Measurements from ENCODE around the gene AKAP6. TPM values are rescaled to one million over a fixed set of nuclear protein-coding genes. Genes with fewer than 3 reads are reported as not detected.

AKAP6 gene
- total RNA-seq, 1 experiment from 2014 or later, result 1.1 TPM

- no peak overlapping the region for H2BK5ac ChIP-seq (ENCODE audit: insufficient read length, low read length)
- H2AFZ ChIP-seq (ENCODE audit: low read length), result no peak overlapping the region
- H2BK15ac ChIP-seq (ENCODE audit: low read depth, low read length), result no peak overlapping the region
- no peaks in the 10 kb centered on the region for H3K27me3 Mint-ChIP-seq (ENCODE audit: low read depth)
- H3K23me2 ChIP-seq (ENCODE audit: insufficient read length, low read depth, low read length, poor library complexity, severe bottlenecking), result no peaks in the 10 kb centered on the region
- no peaks in the 10 kb centered on the region for H3K36me3 Mint-ChIP-seq (ENCODE audit: insufficient read depth in 1 of 3, low read depth in 3 of 3)
- H4K91ac ChIP-seq (ENCODE audit: insufficient read length, low read depth, low read length), result no peak overlapping the region
- H3K4me1 Mint-ChIP-seq, result peaks cover 3 to 4% of the 10 kb centered on the region in 2 experiments
- no peak overlapping the region for H2BK120ac ChIP-seq (ENCODE audit: low read depth, low read length, poor library complexity, severe bottlenecking)
- no peak overlapping the region for H3K9ac ChIP-seq (ENCODE audit: extremely low read depth, insufficient read length, low read length)
- no peaks in the 10 kb centered on the region for H3K27me3 ChIP-seq (ENCODE audit: insufficient read depth, low read length)
- no peaks in the 10 kb centered on the region; a peak in 1 of 5 replicates for H3K9me3 Mint-ChIP-seq
- no peak overlapping the region for H2AK5ac ChIP-seq (ENCODE audit: insufficient read length, low read length)
- no peak overlapping the region for H3K23ac ChIP-seq (ENCODE audit: insufficient read length, low read depth, low read length)
- H3K4me1 ChIP-seq (ENCODE audit: insufficient read depth, low read length), result no peaks in the 10 kb centered on the region
- H3K18ac ChIP-seq (ENCODE audit: insufficient read length, low read depth, low read length), result no peak overlapping the region
- peak overlapping the region in 1 of 3 experiments; percentile 25; a peak in 1 of 7 replicates for H3K27ac Mint-ChIP-seq
- H3K4ac ChIP-seq (ENCODE audit: low read depth, low read length), result no peak overlapping the region
- H3K79me2 ChIP-seq (ENCODE audit: insufficient read depth, low read length), result no peaks in the 10 kb centered on the region
- H3K4me2 ChIP-seq (ENCODE audit: insufficient read depth, insufficient read length, low read length), result no peak overlapping the region
- H3K9me3 ChIP-seq (ENCODE audit: control insufficient read depth, low read depth, low read length), result no peaks in the 10 kb centered on the region
- TF ChIP-seq CTCF (conservative IDR thresholded peaks at IDR 0.05), result no peak
- no peak overlapping the region for H4K5ac ChIP-seq (ENCODE audit: insufficient read length, low read depth, low read length)
- no peak for DNase-seq
- H2BK12ac ChIP-seq (ENCODE audit: insufficient read length, low read depth, low read length), result no peak overlapping the region
- H3K27ac ChIP-seq (ENCODE audit: insufficient read length, low read depth, low read length), result no peak overlapping the region
- H3K14ac ChIP-seq (ENCODE audit: insufficient read depth, low read length), result no peak overlapping the region
- no peaks in the 10 kb centered on the region for H4K20me1 ChIP-seq (ENCODE audit: control insufficient read depth, insufficient read depth, insufficient read length)
- no peak overlapping the region for H4K8ac ChIP-seq (replicated peaks; ENCODE audit: insufficient read length, low read depth, low read length)
- no peak overlapping the region for H3K56ac ChIP-seq (ENCODE audit: insufficient read length, low read depth, low read length)
- H3T11ph ChIP-seq (ENCODE audit: low read length), result no peak overlapping the region
- no CpG with 5 or more reads among the region's 3 CpGs for WGBS (ENCODE audit: extremely low coverage, insufficient read length, low lambda C conversion rate)
- no peak overlapping the region for H2BK20ac ChIP-seq (ENCODE audit: low read depth, low read length, poor library complexity, severe bottlenecking)
- H3K4me3 Mint-ChIP-seq, result no peak overlapping the region
- no peaks in the 10 kb centered on the region for H3K79me1 ChIP-seq (ENCODE audit: insufficient read depth, low read depth, low read length, poor library complexity, severe bottlenecking)
These were observed 293.6 kb downstream of the AKAP6 start for GRCh38 chr14:32622742-32623141.

Data from H9 (cell line).